ENCODE data around the gene TLL2. TPM values are rescaled to one million over a fixed set of nuclear protein-coding genes. Genes with fewer than 3 reads are reported as not detected.
A peak's percentile ranks its signal among the peaks of the same experiment; 100 is the strongest.

Gene TLL2
- polyA plus RNA-seq, 2 of the 4 experiments (the other 2 are of a cell fraction) = 0.08 to 0.13 TPM

DNA sequence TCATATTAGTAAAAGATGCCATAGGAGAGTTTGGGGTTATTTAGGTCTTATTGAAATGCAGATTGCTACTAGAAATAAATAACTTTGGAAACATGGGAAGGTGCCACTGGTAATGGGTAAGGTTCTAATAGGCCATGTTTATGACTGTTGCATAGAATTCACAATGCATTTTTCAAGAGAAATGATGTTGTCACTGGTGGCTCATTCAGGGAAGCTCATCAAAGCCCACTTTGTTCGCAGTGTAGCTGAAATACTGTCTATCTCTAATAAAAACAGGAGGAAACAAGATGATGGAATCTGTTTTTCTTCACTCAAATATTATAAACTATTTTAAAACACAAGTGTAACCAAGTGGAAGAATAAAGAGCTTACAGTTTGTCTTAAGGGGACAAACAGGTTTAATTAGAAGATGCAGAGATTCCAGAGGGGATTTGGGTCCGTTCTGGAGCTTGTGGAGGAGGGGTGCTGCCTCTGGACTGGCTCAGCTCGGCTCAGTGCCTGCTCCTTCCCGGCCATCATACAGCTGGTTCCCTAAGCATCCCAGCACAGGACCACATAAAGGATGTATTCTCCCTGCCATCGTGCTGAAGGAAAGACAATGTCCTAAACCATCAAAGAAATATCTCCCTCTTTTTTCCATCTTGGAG lies 175.3 kb downstream of the TLL2 start:
- H3K27ac ChIP-seq = no peak overlapping the region
- ChIA-PET POLR2A (interaction anchor here (0.6 kb wide), 1 partner anchor 668 kb away, joined by 3 read pairs; no protein-coding TSS in a partner anchor), CTCF (interaction anchor here (0.9 to 3.4 kb wide), 8 partner anchors 11 to 327 kb away, joined by 3 to 15 read pairs (median 5); no protein-coding TSS in a partner anchor)
- FAIRE-seq = no peak
- no peak for DNase-seq (ENCODE audit: low read depth in 1 of 2, low spot score in 1 of 2)
- no peak overlapping the region for H3K4me2 ChIP-seq
- no peaks in the 10 kb centered on the region for H3K9me3 ChIP-seq
- no peak overlapping the region for H3K4me3 ChIP-seq
- TF ChIP-seq JUN (IDR thresholded peaks at IDR 0.05) (no peak), RAD21 (conservative IDR thresholded peaks at IDR 0.05 in 1 of 2, IDR thresholded peaks at IDR 0.05 in 1 of 2) (no peak), KDM5A (IDR thresholded peaks at IDR 0.05) (no peak)
- WGBS (ENCODE audit: missing lambda C conversion rate) = 7% methylated on average over 5 of the region's 5 CpGs
- ATAC-seq = no peak
- H3K4me1 ChIP-seq = no peaks in the 10 kb centered on the region

DNA sequence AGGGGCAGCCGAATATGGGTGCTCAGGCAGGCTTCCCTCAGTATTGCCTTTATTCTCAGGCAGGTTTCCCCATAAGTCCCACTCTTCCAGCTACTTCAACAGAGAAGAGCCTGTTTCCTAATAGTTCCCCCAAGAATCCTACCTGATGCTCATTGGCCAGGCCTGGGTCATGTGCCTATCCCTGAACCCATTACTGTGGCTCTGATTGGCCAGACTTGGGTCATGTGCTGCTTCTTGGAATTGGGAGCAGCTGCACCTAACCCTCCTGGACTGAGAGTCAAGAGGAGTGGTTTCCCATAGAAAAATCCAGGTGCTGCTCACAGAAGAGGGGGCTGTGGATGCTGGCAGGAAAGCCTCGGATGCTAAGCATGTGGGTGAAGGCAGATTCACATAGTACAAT lies 176.6 kb downstream of the TLL2 start:
- no peak for DNase-seq (ENCODE audit: low read depth in 1 of 2, low spot score in 1 of 2)
- H3K27ac ChIP-seq = no peak overlapping the region
- H3K4me3 ChIP-seq = no peak overlapping the region
- TF ChIP-seq, protein P1, sequence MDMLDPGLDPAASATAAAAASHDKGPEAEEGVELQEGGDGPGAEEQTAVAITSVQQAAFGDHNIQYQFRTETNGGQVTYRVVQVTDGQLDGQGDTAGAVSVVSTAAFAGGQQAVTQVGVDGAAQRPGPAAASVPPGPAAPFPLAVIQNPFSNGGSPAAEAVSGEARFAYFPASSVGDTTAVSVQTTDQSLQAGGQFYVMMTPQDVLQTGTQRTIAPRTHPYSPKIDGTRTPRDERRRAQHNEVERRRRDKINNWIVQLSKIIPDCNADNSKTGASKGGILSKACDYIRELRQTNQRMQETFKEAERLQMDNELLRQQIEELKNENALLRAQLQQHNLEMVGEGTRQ (IDR thresholded peaks at IDR 0.05) = peak; percentile 74
- TF ChIP-seq ZFP36 (IDR thresholded peaks at IDR 0.05; ENCODE audit: borderline replicate concordance, partially characterized antibody) (no peak), ZNF302 (CRISPR knock-in tag; IDR thresholded peaks at IDR 0.05) (no peak), ESRRA (IDR thresholded peaks at IDR 0.05; ENCODE audit: borderline replicate concordance, low read length) (no peak), ATOH8 (CRISPR knock-in tag; IDR thresholded peaks at IDR 0.05; ENCODE audit: low read depth) (no peak), CHD4 (IDR thresholded peaks at IDR 0.05; ENCODE audit: borderline replicate concordance) (no peak), NR3C1 (IDR thresholded peaks at IDR 0.05) (no peak)
- TF ChIP-seq, protein P2, sequence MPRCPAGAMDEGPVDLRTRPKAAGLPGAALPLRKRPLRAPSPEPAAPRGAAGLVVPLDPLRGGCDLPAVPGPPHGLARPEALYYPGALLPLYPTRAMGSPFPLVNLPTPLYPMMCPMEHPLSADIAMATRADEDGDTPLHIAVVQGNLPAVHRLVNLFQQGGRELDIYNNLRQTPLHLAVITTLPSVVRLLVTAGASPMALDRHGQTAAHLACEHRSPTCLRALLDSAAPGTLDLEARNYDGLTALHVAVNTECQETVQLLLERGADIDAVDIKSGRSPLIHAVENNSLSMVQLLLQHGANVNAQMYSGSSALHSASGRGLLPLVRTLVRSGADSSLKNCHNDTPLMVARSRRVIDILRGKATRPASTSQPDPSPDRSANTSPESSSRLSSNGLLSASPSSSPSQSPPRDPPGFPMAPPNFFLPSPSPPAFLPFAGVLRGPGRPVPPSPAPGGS (IDR thresholded peaks at IDR 0.05) = no peak
- CTCF ChIA-PET = interaction anchor here (0.5 to 3.4 kb wide), 6 partner anchors 12 to 1880 kb away, joined by 3 to 15 read pairs (median 4); no protein-coding TSS in a partner anchor
- no peak overlapping the region for H3K4me2 ChIP-seq
- no peaks in the 10 kb centered on the region for H3K9me3 ChIP-seq
- POLR2A ChIA-PET = no interaction called here
- 63% methylated on average over 2 of the region's 2 CpGs for WGBS (ENCODE audit: missing lambda C conversion rate)
- no peak for FAIRE-seq
- H3K4me1 ChIP-seq = no peaks in the 10 kb centered on the region
- ATAC-seq = no peak

- WGBS (ENCODE audit: missing lambda C conversion rate) = 8% methylated on average over 5 of the region's 5 CpGs
- FAIRE-seq = no peak
These were observed 178.9 kb downstream of the TLL2 start for GRCh38 chr10:96334616-96335526.

More at GRCh38 chr10:96334616-96335526, 178.9 kb downstream of the TLL2 start:
- H3K27ac ChIP-seq = no peak overlapping the region
- no peak overlapping the region for H3K4me2 ChIP-seq
- H3K9me3 ChIP-seq = no peaks in the 10 kb centered on the region
- no peaks in the 10 kb centered on the region for H3K4me1 ChIP-seq
- POLR2A ChIA-PET = interaction anchor here (0.6 kb wide), 1 partner anchor 64 kb away, joined by 3 read pairs; no protein-coding TSS in a partner anchor
- peak; percentile 36 to 40; a peak in 1 of 4 replicates for TF ChIP-seq CEBPB (IDR thresholded peaks at IDR 0.05)
- no peak for TF ChIP-seq HOXA7 (CRISPR knock-in tag; IDR thresholded peaks at IDR 0.05)
- no peak for TF ChIP-seq CBX8 (IDR thresholded peaks at IDR 0.05)
- peak; percentile 76 for TF ChIP-seq CTCF (IDR thresholded peaks at IDR 0.05)
- no peak for TF ChIP-seq NPAS2 (CRISPR knock-in tag; IDR thresholded peaks at IDR 0.05; ENCODE audit: borderline replicate concordance)
- no peak for TF ChIP-seq TFCP2L1 (CRISPR knock-in tag; IDR thresholded peaks at IDR 0.05)
- TF ChIP-seq RAD21 (conservative IDR thresholded peaks at IDR 0.05 in 1 of 2, IDR thresholded peaks at IDR 0.05 in 1 of 2) = peak; percentile 46 to 60
- TF ChIP-seq CHD2 (IDR thresholded peaks at IDR 0.05; ENCODE audit: low read length, partially characterized antibody) = no peak
- TF ChIP-seq GATA3 (IDR thresholded peaks at IDR 0.05; ENCODE audit: borderline replicate concordance) = no peak
- peak; percentile 27; the same call in 2 of the 3 replicates for TF ChIP-seq SMC3 (IDR thresholded peaks at IDR 0.05)
- no peak for TF ChIP-seq PHF8 (IDR thresholded peaks at IDR 0.05; ENCODE audit: borderline replicate concordance, low read depth)
- TF ChIP-seq NFE2L2 (conservative IDR thresholded peaks at IDR 0.05; ENCODE audit: low read length) = no peak
- CTCF ChIA-PET = interaction anchor here (0.6 to 2.0 kb wide), 33 partner anchors 9 to 690 kb away, joined by 3 to 18 read pairs (median 3); partner anchors contain the start of gene OPALIN
- DNase-seq (ENCODE audit: low read depth in 1 of 2, low spot score in 1 of 2) (peak; percentile 55 to 71), ATAC-seq (peak; percentile 82 to 91; a peak in 5 of 6 replicates)
- no peak overlapping the region for H3K4me3 ChIP-seq
